GM20000 (cell line): ENCODE data around the gene TNK2.

Experiments
- DNase-seq: peaks from one replicate; pipeline ENCODE4 v3.0.0; 2012; ENCODE audit warnings: low spot score
- CTCF ChIP-seq: IDR thresholded peaks from 2 replicates; pipeline ENCODE4 v1.5.1; 2012; ENCODE audit warnings: mild to moderate bottlenecking, control low read depth; ENCODE audit errors: extremely low read depth, missing control alignments

TNK2 gene

GRCh38 chr3:195932418-195933043 lies 24.2 kb upstream of the TNK2 start:
- no peak for TF ChIP-seq CTCF
- DNase-seq = no peak

GRCh38 chr3:195931582-195932273 lies 23.4 kb upstream of the TNK2 start:
- no peak for TF ChIP-seq CTCF
- no peak for DNase-seq

DNA sequence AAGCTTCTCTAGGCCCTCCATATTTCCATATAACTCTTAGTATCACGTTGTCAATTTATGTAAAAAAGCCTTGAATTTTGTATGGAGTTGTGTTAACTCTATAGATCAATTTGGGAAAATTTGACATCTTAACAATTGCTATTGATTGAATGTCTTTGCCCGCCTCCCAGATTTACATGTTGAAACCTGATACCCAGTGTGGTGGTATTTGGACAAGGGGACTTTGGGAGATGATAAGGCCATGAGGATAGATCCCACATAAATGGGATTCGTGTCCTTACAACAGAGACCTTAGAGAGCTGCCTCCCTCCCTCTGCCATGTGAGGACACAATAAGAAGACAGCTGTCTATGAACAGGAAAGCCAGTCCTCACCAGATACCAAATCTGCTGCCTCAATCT lies 21.1 kb upstream of the TNK2 start:
- DNase-seq = no peak
- TF ChIP-seq CTCF = no peak

- DNase-seq = no peak
- TF ChIP-seq CTCF = no peak
Measured at GRCh38 chr3:195921334-195921791, 13.0 kb upstream of the TNK2 start.

DNA sequence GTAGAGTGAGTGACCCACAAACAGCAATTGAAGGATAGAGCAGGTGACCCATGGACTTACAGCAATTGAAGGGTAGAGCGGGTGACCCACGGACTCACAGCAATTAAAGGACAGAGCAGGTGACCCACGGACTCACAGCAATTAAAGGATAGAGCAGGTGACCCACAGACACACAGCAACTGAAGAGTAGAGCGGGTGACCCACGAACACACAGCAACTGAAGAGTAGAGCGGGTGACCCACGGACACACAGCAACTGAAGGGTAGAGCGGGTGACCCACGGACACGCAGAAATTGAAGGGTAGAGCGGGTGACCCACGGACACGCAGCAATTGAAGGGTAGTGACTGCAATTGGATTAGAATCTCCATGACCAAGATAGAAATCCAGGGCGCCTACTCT lies 9.8 kb upstream of the TNK2 start:
- no peak for DNase-seq
- no peak for TF ChIP-seq CTCF

- DNase-seq = no peak
- no peak for TF ChIP-seq CTCF
Measured at GRCh38 chr3:195916991-195917390, 8.6 kb upstream of the TNK2 start.

DNA sequence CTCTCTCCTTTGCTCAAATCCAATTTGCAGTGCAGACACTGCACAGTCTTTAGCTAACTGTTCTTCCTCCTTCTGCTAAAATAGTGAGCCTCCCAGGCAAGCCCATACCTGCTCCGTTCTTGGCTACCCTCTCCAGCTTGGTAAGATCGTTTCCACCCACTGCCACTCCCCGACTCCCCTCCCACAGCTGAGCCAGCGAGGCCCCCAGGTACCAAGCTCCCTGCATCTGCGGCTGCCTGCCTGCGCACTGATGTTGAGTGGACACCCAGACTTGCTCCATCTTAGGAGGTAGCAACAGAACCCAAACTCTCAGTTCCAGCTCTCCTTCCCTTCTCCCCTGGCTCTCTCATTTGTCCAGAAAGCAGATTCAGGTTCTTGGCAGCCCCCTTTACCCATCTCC lies 7.9 kb upstream of the TNK2 start:
- no peak for DNase-seq

More for the DNA sequence above, 7.9 kb upstream of the TNK2 start:
- TF ChIP-seq CTCF = no peak
